Thymus (tissue), 11 donors: ENCODE data around the gene POU2F2. TPM values are rescaled to one million over a fixed set of nuclear protein-coding genes. Genes with fewer than 3 reads are reported as not detected.

Source experiments
- DNase-seq, 9 donors: peaks; one replicate each; pipeline ENCODE4 v3.0.0-alpha.2; 2013; ENCODE audit warnings: low spot score in 9 of 9, low read depth in 6 of 9, missing footprints in 1 of 9
- H3K27ac ChIP-seq, 2 donors: one replicate each; pipeline ENCODE4 v1.5.1; 2013; ENCODE audit warnings: control low read depth in 1 of 2, low read depth in 1 of 2, low read length in 1 of 2, mild to moderate bottlenecking in 1 of 2, moderate library complexity in 1 of 2
- H3K27me3 ChIP-seq, 2 donors: one replicate each; pipeline ENCODE4 v1.5.1; 2013; ENCODE audit warnings: low read length in 1 of 2; ENCODE audit not compliant: control insufficient read depth in 2 of 2, insufficient read depth in 1 of 2
- H3K36me3 ChIP-seq, 2 donors: one replicate each; pipeline ENCODE4 v1.5.1; 2013; ENCODE audit warnings: low read length in 1 of 2, mild to moderate bottlenecking in 1 of 2, moderate library complexity in 1 of 2; ENCODE audit not compliant: control insufficient read depth in 2 of 2, insufficient read depth in 2 of 2
- H3K4me1 ChIP-seq, 2 donors: one replicate each; pipeline ENCODE4 v1.5.1; 2013; ENCODE audit warnings: low read length in 2 of 2; ENCODE audit not compliant: control insufficient read depth in 2 of 2, insufficient read depth in 2 of 2
- H3K4me3 ChIP-seq, 2 donors: one replicate each; pipeline ENCODE4 v1.5.1; 2013; ENCODE audit warnings: low read length in 2 of 2, control low read depth in 1 of 2, mild to moderate bottlenecking in 1 of 2
- H3K9me3 ChIP-seq, 2 donors: one replicate each; pipeline ENCODE4 v1.5.1; 2013; ENCODE audit warnings: low read length in 1 of 2, mild to moderate bottlenecking in 1 of 2; ENCODE audit not compliant: control insufficient read depth in 2 of 2, insufficient read depth in 1 of 2
- WGBS: extraction: QIAGEN DNeasy Blood & Tissue Kit; methylation state at CpG from one replicate; pipeline ENCODE4 v1.1.7; 2013; 5-methylcytosine and 5-hydroxymethylcytosine counted together
- polyA plus RNA-seq: library from polyadenylated mRNA; stranded (reverse); fragments of 200-250 nt; gene quantifications from one replicate; pipeline ENCODE4 v1.2.3, GENCODE V29; 2013
- total RNA-seq: library from RNA; stranded (reverse); fragments of 120-200 nt; gene quantifications from one replicate; pipeline ENCODE4 v1.2.4, GENCODE V29; 2013
- donor health status: healthy.

Gene POU2F2
- total and polyA plus RNA-seq, 2 donors: 1.5 to 7.7 TPM

DNA sequence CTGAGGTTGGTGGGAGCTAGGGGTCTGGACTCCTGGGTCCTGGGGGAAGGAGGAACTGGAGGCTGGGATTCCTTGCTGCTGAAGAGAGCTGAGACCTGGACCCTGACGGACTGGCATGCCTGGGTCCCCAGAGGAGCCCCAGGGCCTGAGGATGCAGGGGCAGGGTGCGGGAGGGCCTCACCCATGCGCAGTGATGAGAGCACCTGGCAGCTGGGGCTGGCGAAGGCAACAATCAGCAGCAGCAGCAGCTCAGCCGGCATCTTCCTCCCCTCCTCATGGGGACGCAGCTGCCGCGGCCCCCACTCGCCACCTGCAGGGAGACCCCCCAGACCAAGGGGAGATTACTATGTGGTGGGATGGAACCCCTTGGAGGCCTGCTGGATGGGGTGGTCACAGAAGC lies 66.7 kb downstream of the POU2F2 start:
- peaks cover 5 to 33% of the 10 kb centered on the region in 2 donors for H3K27me3 ChIP-seq
- 97% methylated on average over 9 of the region's 9 CpGs for WGBS
- no peak overlapping the region for H3K4me3 ChIP-seq
- no peaks in the 10 kb centered on the region for H3K9me3 ChIP-seq
- no peaks in the 10 kb centered on the region for H3K36me3 ChIP-seq
- H3K4me1 ChIP-seq: peaks cover 7 to 17% of the 10 kb centered on the region in 2 donors
- no peak overlapping the region for H3K27ac ChIP-seq
- DNase-seq: no peak

DNA sequence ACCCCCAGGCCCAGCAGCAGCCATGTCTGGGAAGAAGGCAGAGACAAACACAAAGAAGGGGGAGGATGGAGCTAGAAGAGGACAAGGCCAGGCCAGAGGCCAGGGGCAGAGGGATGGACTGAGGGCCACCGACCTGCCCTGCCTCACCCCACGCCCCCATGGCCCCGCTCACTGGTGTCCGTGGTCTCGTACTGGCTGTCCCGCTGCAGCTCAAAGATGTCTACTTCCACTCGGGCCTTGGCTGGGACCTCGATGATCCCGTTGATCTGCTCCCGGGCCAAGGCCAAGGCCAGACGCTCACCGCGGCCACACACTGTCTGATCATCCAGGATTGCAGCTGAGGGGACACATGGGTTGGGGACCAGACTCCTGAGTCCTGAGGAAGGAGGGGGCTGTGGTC lies 67.2 kb downstream of the POU2F2 start:
- 96% methylated on average over 13 of the region's 13 CpGs for WGBS
- H3K27me3 ChIP-seq: peaks cover 5 to 28% of the 10 kb centered on the region in 2 donors
- H3K27ac ChIP-seq: no peak overlapping the region
- no peaks in the 10 kb centered on the region for H3K9me3 ChIP-seq
- no peak for DNase-seq
- no peaks in the 10 kb centered on the region for H3K36me3 ChIP-seq
- peaks cover 5 to 13% of the 10 kb centered on the region in 2 donors for H3K4me1 ChIP-seq
- no peak overlapping the region for H3K4me3 ChIP-seq

DNA sequence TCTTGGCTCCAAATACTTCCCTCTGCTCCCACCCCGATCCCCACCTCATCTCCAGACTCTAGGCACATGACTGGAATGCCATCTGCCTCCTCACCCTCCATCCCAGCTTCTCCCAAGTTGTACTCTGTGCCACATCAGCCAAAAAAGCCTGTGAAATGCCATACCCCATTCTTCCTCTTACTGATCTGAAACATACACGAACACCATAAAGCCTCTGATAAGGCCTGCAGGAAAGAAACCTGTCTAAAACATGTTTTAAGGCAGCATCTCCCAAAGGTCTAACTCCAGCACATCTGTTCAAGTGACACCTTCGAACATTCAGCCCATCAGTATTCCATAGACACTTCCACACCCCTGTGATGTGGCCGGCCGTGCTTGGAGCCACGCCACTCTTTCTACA lies 67.8 kb downstream of the POU2F2 start:
- DNase-seq: no peak
- no peak overlapping the region for H3K4me3 ChIP-seq
- peaks cover 0 to 22% of the 10 kb centered on the region in 2 donors for H3K27me3 ChIP-seq
- peaks cover 0 to 6% of the 10 kb centered on the region in 2 donors for H3K4me1 ChIP-seq
- 97% methylated on average over 6 of the region's 6 CpGs for WGBS
- no peaks in the 10 kb centered on the region for H3K36me3 ChIP-seq
- no peaks in the 10 kb centered on the region for H3K9me3 ChIP-seq
- H3K27ac ChIP-seq: no peak overlapping the region

DNA sequence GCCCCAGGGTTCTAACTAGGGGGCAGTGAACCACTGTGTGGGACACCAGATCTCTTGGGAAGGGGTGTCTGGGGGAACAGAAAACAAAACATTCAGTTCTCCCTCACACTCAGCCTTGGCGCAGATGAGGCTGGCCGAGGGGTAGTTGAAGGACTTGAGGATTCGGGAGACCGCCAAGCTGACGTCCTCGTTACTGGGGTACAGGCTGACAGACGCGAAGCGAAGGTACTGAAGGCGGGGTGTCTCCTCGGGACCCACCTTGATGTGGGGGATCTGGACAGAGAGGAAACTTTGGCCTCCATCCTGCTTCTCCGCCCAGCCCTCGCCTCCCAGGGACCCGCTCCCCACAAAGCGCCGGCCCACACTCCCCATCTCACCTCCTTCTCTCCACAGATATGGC lies 69.9 kb downstream of the POU2F2 start:
- Histone ChIP-seq H3K9me3 (no peaks in the 10 kb centered on the region), H3K4me3 (no peak overlapping the region), H3K4me1 (no peaks in the 10 kb centered on the region), H3K27ac (no peak overlapping the region), H3K36me3 (no peaks in the 10 kb centered on the region), H3K27me3 (peaks cover 0 to 4% of the 10 kb centered on the region in 2 donors)
- no peak for DNase-seq
- WGBS: 97% methylated on average over 16 of the region's 16 CpGs

DNA sequence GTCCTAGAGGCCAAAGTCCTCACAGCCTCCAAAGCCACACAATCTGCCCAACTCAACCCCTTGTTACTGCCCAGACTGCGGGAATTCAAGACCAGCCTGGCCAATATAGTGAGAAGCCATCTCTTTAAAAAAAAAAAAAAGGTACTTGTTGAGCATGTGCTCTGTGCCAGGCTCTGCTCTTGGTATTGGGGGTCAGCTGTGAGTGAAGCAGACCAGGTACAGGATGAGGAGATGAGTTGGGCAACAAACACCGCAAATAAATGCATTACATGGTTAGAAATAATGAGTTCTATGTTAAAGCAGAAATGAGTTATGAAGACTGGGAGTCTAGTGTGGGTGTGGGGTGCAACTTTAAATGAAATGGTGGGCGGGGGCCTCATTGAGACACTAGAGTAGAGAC lies 72.1 kb downstream of the POU2F2 start:
- Histone ChIP-seq H3K27ac (no peak overlapping the region), H3K9me3 (no peaks in the 10 kb centered on the region), H3K4me3 (no peak overlapping the region), H3K4me1 (no peaks in the 10 kb centered on the region), H3K27me3 (no peaks in the 10 kb centered on the region), H3K36me3 (no peaks in the 10 kb centered on the region)
- DNase-seq: no peak
- 94% methylated on average over 3 of the region's 3 CpGs for WGBS

DNA sequence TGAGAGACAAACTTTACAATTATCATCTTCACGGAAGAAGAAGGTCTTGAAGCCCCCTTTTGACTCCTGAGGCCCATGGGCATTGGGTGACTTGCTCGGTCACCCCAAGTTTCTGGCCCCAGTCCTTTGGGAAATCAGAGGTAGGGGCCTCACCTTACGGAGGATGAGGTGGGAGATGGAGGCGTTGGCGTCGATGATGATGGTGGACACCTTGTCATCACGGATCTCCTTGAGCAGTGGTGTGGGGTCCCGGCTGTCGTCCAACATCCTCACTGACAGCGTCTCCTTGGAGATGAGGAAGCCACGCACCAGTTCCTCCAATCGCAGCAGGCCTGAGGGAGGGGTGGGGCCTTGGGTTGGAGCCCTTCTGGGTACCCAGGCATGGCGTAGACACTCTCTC lies 73.0 kb downstream of the POU2F2 start:
- WGBS: 97% methylated on average over 13 of the region's 13 CpGs
- H3K36me3 ChIP-seq: no peaks in the 10 kb centered on the region
- H3K27me3 ChIP-seq: no peaks in the 10 kb centered on the region
- DNase-seq: no peak
- H3K27ac ChIP-seq: no peak overlapping the region
- no peak overlapping the region for H3K4me3 ChIP-seq
- H3K9me3 ChIP-seq: no peaks in the 10 kb centered on the region
- no peaks in the 10 kb centered on the region for H3K4me1 ChIP-seq

DNA sequence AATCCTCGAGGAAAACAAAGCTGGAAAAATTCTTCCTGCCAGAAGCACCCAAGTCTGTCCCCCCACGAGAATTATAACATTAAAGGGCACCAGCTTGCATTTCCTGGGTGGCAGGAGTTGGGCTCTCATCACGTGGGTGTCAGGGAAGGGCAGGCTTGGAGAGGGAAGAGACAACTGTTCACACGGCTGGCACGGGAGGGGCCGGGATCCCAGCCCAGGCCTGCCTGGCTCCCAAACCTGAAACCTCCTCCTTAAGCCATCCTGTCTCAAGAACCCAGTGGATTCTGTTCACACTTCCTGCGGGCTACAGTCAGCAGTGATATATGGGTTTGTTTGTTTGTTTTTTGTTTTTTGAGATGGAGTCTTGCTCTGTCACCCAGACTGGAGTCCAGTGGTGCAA lies 74.4 kb downstream of the POU2F2 start:
- Histone ChIP-seq H3K36me3 (no peaks in the 10 kb centered on the region), H3K4me1 (no peaks in the 10 kb centered on the region), H3K4me3 (no peak overlapping the region), H3K27me3 (no peaks in the 10 kb centered on the region), H3K9me3 (no peaks in the 10 kb centered on the region), H3K27ac (no peak overlapping the region)
- WGBS: 94% methylated on average over 7 of the region's 7 CpGs
- no peak for DNase-seq

DNA sequence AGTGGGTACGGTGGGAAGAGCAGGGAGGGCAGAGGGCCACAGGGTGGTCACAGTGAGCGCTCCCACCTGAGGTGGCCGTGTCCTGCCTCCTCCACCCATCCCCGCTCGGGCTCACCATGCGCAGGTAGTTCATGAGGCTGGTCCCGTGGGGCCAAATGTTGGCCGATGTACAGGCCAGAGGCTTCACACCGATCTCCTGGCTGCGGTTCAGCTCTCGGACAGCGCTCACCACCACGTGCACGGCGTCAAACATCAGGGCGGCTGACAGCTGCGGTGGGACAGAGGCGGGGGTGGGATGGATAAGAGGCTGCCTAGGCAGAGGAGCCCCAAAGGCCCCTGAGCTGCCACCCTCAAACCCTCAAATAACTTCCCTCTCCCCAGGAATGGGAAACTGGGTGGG lies 78.0 kb downstream of the POU2F2 start:
- 96% methylated on average over 18 of the region's 18 CpGs for WGBS
- H3K27me3 ChIP-seq: no peaks in the 10 kb centered on the region
- H3K9me3 ChIP-seq: no peaks in the 10 kb centered on the region
- H3K27ac ChIP-seq: no peak overlapping the region
- no peaks in the 10 kb centered on the region for H3K4me1 ChIP-seq
- no peak for DNase-seq
- H3K36me3 ChIP-seq: no peaks in the 10 kb centered on the region
- H3K4me3 ChIP-seq: no peak overlapping the region

DNA sequence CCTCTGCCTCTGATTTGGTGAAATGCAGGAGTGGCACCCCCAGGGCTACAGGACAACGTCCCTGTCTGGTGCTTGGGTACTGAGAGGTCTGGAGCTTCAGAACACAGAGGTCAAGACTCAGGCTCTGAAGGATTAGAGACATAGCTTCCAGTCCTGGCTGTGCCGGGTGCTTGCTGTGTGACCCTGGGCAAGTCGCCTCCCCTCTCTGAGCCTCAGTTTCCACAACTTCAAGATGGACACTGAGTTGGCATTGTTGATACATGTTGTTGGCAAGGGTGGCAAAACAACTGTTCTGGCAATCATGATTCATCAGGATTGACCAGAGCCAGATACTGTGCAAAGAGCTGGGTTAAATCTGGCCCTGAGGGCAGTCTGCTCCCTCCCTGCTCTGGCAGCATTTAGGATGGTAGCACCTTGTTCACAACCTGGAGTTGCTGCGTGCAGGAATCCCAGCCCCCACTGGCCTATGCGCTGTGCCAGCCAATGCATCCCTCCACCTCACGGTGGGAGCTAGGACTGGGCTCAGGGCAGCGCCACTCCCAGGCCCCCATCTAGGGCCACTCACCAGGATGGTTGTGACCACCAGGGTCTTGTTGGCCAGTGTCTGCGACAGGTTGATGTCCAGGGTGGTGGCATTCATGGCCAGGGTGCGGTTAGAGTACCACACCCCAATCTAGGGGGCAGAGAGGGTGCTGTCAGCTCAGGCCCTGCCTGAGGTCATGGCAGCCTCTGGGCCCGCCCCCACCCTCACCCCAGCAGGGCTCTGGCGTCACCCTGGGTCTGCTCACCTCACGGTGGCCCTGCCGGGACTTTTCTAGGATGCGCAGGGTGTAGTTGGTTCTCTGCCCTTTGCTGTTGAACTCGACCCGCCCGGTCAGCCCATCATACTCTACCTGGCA lies 79.0 kb downstream of the POU2F2 start:
- H3K4me3 ChIP-seq: no peak overlapping the region
- DNase-seq: no peak
- 97% methylated on average over 17 of the region's 17 CpGs for WGBS
- no peaks in the 10 kb centered on the region for H3K27me3 ChIP-seq
- H3K9me3 ChIP-seq: no peaks in the 10 kb centered on the region
- no peak overlapping the region for H3K27ac ChIP-seq
- no peaks in the 10 kb centered on the region for H3K36me3 ChIP-seq
- no peaks in the 10 kb centered on the region for H3K4me1 ChIP-seq
